Sigmoid colon (tissue), 4 donors: ENCODE measurements around the gene ADAT1.

Experiments used
- CTCF ChIP-seq, 4 experiments: fragments of 450-650 bp in 3 of 4; fragments of 200-600 bp in 1 of 4; IDR thresholded peaks; one replicate each; pipeline ENCODE4 v1.5.1; 2016 to 2019; ENCODE audit warnings: antibody characterized with exemption in 4 of 4, mild to moderate bottlenecking in 3 of 4, moderate library complexity in 2 of 4
- EP300 ChIP-seq, 4 donors: sonication (generic); formaldehyde crosslinking; IDR thresholded peaks; one replicate each; pipeline ENCODE4 v1.6.1; 2017; ENCODE audit warnings: antibody characterized with exemption in 4 of 4
- POLR2A ChIP-seq, 2 donors: fragments of 450-650 bp; IDR thresholded peaks; one replicate each; pipeline ENCODE4 v1.6.1; 2016; ENCODE audit warnings: antibody characterized with exemption in 2 of 2, mild to moderate bottlenecking in 2 of 2, moderate library complexity in 2 of 2
- POLR2AphosphoS5 ChIP-seq, 4 donors: sonication (generic); formaldehyde crosslinking; IDR thresholded peaks; one replicate each; pipeline ENCODE4 v1.6.1; 2017; ENCODE audit warnings: antibody characterized with exemption in 4 of 4

- TF ChIP-seq CTCF (IDR thresholded peaks at IDR 0.05) (no peak), EP300 (IDR thresholded peaks at IDR 0.05) (no peak), POLR2A (IDR thresholded peaks at IDR 0.05) (no peak), POLR2AphosphoS5 (IDR thresholded peaks at IDR 0.05) (no peak)
Observed at GRCh38 chr16:75667503-75667902, 44.4 kb upstream of the ADAT1 start.
